Measurements from ENCODE around the gene NOCT.
"Not testable (repeated sequence)": the region's sequence is repeated elsewhere in the genome, so short reads cannot be mapped to it uniquely, and the experiment has no call there.

Gene NOCT

DNA sequence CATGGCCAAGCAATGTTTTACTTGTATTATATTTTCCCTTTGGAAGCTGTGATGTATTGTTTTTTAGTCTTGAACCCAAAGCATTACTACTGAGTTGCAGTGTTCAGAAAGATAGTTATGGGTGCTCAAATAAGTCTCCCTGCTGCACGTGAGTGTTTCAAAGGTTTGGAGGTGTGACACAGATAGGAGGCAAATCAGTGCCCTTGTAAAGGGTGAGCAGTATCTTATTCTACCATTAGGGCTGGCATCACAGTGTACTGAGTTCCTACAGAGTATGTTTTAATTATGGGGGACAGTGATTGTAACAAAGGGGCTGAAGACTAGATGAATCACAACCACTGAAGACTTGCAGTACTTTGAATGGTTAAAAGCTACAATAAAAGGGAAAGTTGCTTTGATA is 38.3 kb downstream of the NOCT start:
- no peak for DNase-seq (ENCODE audit: low read depth)
- no peaks in the 10 kb centered on the region for H3K27me3 ChIP-seq (replicated peaks; ENCODE audit: control insufficient read depth, insufficient read depth, low read length)
- no peak overlapping the region for H3K4me3 ChIP-seq (ENCODE audit: low read length)
- no peaks in the 10 kb centered on the region for H3K9me3 ChIP-seq (ENCODE audit: control insufficient read depth, low read length)
- peaks cover 37% of the 10 kb centered on the region for H3K36me3 ChIP-seq (ENCODE audit: control insufficient read depth, insufficient read depth, low read length, severe bottlenecking)
- no peak overlapping the region for H3K9ac ChIP-seq (ENCODE audit: low read length)
- peaks cover 26% of the 10 kb centered on the region for H3K4me1 ChIP-seq (ENCODE audit: control insufficient read depth, insufficient read depth, low read length)

DNA sequence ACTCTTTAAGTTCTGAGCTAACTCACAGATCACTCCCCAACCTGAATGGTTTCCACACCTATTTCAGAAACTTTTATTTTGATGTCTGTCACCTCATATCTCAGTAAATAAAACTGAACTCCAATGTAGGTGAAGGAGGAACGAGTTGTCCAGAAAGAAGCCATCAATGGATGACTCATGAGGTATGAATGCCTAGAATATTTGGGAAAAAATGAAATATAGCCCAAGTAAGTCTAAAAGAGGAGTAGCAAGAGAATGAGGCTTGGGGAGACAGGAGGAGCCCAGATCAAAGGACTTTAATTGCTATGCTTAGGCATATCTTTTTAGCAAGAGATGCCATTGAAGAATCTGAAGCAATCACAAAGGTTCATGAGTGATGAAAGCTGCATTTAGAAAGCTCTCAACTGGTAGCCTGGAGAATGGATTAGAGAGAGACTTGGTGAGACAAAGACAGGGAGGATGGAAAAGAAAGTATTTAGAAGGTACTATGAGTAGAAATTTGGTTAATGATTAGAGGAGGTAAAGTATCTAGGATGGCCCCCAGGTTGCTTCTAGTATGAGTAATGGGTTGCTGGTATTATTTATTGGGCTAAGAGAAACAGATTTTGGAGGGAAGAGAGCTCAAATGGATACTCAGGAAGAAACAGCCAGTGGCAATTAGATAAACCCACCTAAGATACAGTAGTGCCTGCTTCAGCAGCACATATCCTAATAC is 39.4 kb downstream of the NOCT start:
- H3K27me3 ChIP-seq (replicated peaks; ENCODE audit: control insufficient read depth, insufficient read depth, low read length), result no peaks in the 10 kb centered on the region

DNA sequence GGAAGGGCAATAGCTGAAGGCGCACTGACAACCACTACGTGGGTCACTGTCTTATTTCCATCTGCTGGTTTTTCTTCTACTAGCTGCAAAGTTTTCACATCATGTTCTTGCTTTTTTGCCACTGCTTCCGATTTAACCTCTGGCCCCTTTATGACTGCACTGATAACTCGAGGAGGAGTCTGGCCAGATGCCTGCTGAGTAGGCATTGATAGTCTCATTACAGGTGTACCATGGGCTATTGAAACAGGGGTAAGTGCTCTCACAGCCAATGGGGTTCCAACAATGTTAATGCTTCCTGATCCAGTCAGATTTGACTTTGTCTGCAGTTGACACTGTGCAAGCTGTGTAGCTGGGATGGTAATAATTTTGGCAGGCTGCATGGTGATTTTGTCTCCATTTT is 43.4 kb downstream of the NOCT start:
- not testable (repeated sequence) for H3K9ac ChIP-seq (ENCODE audit: low read length); H3K4me3 ChIP-seq (ENCODE audit: low read length); H3K27me3 ChIP-seq (replicated peaks; ENCODE audit: control insufficient read depth, insufficient read depth, low read length); H3K9me3 ChIP-seq (ENCODE audit: control insufficient read depth, low read length); DNase-seq (ENCODE audit: low read depth)
- peaks cover 12% of the 10 kb centered on the region for H3K4me1 ChIP-seq (ENCODE audit: control insufficient read depth, insufficient read depth, low read length)
- H3K36me3 ChIP-seq (ENCODE audit: control insufficient read depth, insufficient read depth, low read length, severe bottlenecking), result peaks cover 73% of the 10 kb centered on the region

More for the DNA sequence above, 39.4 kb downstream of the NOCT start:
- peaks cover 21% of the 10 kb centered on the region for H3K4me1 ChIP-seq (ENCODE audit: control insufficient read depth, insufficient read depth, low read length)
- H3K4me3 ChIP-seq (ENCODE audit: low read length), result no peak overlapping the region
- H3K36me3 ChIP-seq (ENCODE audit: control insufficient read depth, insufficient read depth, low read length, severe bottlenecking), result peaks cover 42% of the 10 kb centered on the region
- no peaks in the 10 kb centered on the region for H3K9me3 ChIP-seq (ENCODE audit: control insufficient read depth, low read length)
- peak; percentile 37 for DNase-seq (ENCODE audit: low read depth)
- H3K9ac ChIP-seq (ENCODE audit: low read length), result no peak overlapping the region

DNA sequence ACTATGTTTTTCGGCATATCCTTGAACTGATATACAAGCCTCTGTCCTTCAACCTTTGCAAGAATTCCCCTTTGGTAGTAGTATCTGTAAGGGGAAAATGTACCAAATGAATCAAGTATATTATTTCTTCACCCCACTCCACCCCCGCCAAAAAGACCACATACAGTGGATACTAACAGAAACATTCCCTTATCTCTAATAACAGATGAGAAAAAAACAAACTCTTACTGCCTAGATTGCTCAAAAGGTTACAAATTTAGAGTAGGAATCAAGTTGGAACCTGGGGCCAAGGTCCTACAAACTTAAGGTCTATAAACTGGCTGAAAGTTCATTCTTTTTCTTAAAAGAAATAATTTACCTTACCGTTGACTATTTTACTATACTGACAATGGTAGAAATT is 45.0 kb downstream of the NOCT start:
- Histone ChIP-seq H3K27me3 (replicated peaks; ENCODE audit: control insufficient read depth, insufficient read depth, low read length) (no peaks in the 10 kb centered on the region), H3K36me3 (ENCODE audit: control insufficient read depth, insufficient read depth, low read length, severe bottlenecking) (peaks cover 87% of the 10 kb centered on the region), H3K9ac (ENCODE audit: low read length) (no peak overlapping the region), H3K9me3 (ENCODE audit: control insufficient read depth, low read length) (no peaks in the 10 kb centered on the region), H3K4me3 (ENCODE audit: low read length) (no peak overlapping the region), H3K4me1 (ENCODE audit: control insufficient read depth, insufficient read depth, low read length) (no peaks in the 10 kb centered on the region)
- no peak for DNase-seq (ENCODE audit: low read depth)

DNA sequence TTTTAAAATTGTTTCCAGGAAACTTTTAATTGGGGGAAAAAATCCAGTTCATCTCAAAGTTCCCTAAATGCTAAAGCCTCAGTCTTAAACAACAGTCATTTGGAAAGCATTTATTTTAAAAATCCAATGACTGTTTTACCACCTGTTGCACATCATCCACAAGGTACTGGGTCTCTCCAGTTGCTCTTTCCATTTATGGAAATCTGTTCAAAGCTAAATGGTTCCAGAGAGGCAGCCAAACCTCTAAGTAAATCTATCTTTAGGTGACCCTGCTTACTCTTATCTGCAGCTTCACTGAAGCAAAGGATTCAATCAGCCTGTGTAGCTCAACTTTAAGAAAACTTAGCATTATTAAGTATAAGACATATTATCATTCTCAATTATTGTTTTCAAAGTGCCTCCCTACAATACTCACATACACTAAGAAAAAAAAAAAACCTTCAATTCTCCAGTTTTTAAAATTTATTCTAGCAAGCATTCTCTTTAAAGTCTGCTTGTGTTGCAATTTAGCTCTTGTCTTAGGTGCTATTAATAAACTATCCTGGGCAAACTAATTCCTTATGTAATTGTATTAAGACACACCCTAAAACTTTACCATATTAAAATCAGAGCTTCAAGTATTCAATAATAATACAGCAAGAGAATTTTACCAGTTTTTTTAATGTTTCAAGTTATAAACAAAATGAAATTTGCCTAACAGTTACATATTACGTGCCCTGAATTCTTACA is 60.6 kb downstream of the NOCT start:
- no peak overlapping the region for H3K4me3 ChIP-seq (ENCODE audit: low read length)
- H3K9ac ChIP-seq (ENCODE audit: low read length), result no peak overlapping the region
- no peaks in the 10 kb centered on the region for H3K27me3 ChIP-seq (replicated peaks; ENCODE audit: control insufficient read depth, insufficient read depth, low read length)
- peaks cover 22% of the 10 kb centered on the region for H3K36me3 ChIP-seq (ENCODE audit: control insufficient read depth, insufficient read depth, low read length, severe bottlenecking)
- no peak for DNase-seq (ENCODE audit: low read depth)
- H3K4me1 ChIP-seq (ENCODE audit: control insufficient read depth, insufficient read depth, low read length), result peaks cover 33% of the 10 kb centered on the region
- no peaks in the 10 kb centered on the region for H3K9me3 ChIP-seq (ENCODE audit: control insufficient read depth, low read length)

DNA sequence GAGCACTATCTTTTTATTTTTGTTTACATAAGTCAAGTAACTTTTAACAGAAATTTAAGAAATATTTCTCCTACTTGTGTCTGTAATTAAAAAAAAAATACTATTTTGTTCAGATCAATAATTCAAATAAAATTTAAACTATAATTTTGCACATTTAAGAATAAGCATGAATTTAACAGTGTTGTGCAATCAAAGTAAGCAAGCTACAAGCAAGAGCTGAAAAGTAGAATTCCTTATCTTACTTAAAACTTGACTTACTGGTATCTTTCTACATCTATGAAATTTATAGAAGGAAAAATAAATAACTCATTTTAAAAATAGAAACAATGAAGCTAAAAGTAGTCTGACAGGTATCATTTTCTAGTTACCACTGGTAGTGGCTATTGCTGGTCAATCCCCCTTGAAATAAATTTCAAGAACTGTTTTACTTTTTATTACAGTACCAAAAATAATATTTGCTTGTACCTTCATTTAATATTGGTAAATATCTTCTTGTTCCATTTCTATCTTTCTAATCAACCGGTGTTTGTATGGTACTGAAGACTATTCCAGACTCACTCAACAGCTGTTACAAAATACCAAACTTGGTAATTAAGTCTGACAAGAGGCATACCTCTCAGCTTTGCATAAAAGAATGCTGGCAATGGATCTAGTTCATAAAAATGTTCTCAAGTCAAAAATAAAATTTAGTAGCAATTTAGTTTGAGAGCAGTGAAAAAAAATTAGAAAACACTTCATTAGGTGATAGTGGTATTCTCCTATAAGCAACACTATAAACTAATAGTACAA is 62.2 kb downstream of the NOCT start:
- Histone ChIP-seq H3K4me3 (ENCODE audit: low read length) (no peak overlapping the region), H3K9me3 (ENCODE audit: control insufficient read depth, low read length) (no peaks in the 10 kb centered on the region), H3K27me3 (replicated peaks; ENCODE audit: control insufficient read depth, insufficient read depth, low read length) (no peaks in the 10 kb centered on the region), H3K9ac (ENCODE audit: low read length) (no peak overlapping the region), H3K36me3 (ENCODE audit: control insufficient read depth, insufficient read depth, low read length, severe bottlenecking) (peaks cover 7% of the 10 kb centered on the region), H3K4me1 (ENCODE audit: control insufficient read depth, insufficient read depth, low read length) (peaks cover 42% of the 10 kb centered on the region)
- DNase-seq (ENCODE audit: low read depth), result peak; percentile 67

DNA sequence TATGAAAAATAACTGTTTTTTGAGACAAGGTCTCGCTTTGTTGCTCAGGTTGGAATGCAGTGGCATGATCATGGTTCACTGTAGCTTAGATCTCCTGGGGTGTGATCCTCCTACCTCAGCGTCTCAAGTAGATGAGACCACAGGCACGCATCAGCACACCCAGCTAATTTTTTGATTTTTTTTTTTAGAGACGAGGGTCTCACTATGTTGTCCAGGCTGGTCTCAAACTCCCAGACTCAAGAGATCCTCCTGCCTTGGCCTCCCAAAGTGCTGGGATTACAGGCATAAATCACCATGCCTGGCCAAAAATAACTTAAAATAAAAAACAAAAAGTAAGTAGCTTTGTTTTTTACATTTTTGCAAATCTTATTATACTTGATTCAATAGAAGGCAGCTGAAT is 63.3 kb downstream of the NOCT start:
- H3K27me3 ChIP-seq (replicated peaks; ENCODE audit: control insufficient read depth, insufficient read depth, low read length), result no peaks in the 10 kb centered on the region
- no peak for DNase-seq (ENCODE audit: low read depth)

DNA sequence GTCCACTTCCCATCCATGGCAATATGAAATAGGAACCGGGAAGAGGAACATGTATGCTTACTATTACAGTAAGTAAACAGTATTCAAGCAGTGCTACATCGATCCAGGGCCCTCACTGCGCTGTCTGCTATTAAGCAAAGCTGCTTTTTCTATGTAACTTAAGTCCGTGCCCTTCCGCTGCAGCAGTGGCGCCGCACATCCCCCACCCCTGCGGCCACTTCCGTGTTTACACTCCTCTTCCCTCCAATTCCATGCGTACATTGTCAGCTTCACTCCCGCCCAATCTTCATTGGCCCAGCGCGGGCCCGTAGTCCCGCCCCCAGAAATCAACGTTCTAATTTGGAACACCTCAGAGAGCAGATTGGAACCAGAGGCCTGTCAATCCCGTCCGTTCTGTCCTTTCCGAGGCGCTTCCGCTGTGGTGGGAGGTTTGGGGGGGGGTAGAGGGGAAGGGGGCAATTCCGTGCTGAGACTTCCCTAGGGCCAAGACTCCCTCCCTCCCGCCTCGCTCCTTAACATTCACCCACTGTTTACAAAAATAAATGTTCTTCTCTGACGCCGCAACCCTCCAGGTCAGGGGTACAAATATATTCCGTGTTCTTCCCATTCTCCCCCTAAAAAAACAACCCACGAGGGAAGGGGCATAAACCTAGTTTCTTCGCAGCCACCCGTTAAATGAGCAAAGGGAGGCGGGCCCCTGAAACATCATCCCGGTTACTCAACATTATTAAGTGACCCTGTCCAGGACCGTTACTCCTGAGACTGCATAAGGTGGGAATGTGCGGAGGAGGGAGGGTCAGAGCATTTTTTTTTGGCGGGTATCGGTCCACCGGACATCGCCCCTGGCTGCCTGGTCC is 67.4 kb downstream of the NOCT start:
- peak; percentile 99 for DNase-seq (ENCODE audit: low read depth)
- Histone ChIP-seq H3K4me1 (ENCODE audit: control insufficient read depth, insufficient read depth, low read length) (peaks cover 30% of the 10 kb centered on the region), H3K9me3 (ENCODE audit: control insufficient read depth, low read length) (no peaks in the 10 kb centered on the region), H3K36me3 (ENCODE audit: control insufficient read depth, insufficient read depth, low read length, severe bottlenecking) (no peaks in the 10 kb centered on the region), H3K4me3 (ENCODE audit: low read length) (peak overlapping the region; percentile 98), H3K9ac (ENCODE audit: low read length) (peak overlapping the region; percentile 95), H3K27me3 (replicated peaks; ENCODE audit: control insufficient read depth, insufficient read depth, low read length) (no peaks in the 10 kb centered on the region)

More for the DNA sequence above, 63.3 kb downstream of the NOCT start:
- Histone ChIP-seq H3K9ac (ENCODE audit: low read length) (no peak overlapping the region), H3K9me3 (ENCODE audit: control insufficient read depth, low read length) (no peaks in the 10 kb centered on the region), H3K4me3 (ENCODE audit: low read length) (no peak overlapping the region), H3K36me3 (ENCODE audit: control insufficient read depth, insufficient read depth, low read length, severe bottlenecking) (no peaks in the 10 kb centered on the region), H3K4me1 (ENCODE audit: control insufficient read depth, insufficient read depth, low read length) (peaks cover 42% of the 10 kb centered on the region)

DNA sequence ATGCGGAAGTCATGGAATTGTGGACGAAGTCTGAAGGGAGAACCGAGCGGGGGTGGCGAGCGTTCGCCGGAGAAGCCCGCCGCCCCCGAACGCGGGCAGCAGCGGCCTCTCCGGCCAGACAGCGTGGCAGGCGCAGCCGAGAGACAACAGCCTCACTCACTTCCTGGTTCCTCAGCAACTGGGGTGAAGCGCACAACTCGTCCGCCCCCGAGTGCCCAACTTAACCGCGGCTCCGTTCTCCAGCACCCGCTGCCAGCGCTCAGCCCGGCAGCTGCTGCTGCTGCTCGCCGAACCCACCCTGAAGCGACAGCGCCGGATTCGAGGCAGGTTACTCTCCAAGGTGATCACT is 68.0 kb downstream of the NOCT start:
- Histone ChIP-seq H3K9me3 (ENCODE audit: control insufficient read depth, low read length) (no peaks in the 10 kb centered on the region), H3K4me1 (ENCODE audit: control insufficient read depth, insufficient read depth, low read length) (peaks cover 26% of the 10 kb centered on the region), H3K9ac (ENCODE audit: low read length) (peak overlapping the region; percentile 95), H3K4me3 (ENCODE audit: low read length) (peak overlapping the region; percentile 98), H3K27me3 (replicated peaks; ENCODE audit: control insufficient read depth, insufficient read depth, low read length) (no peaks in the 10 kb centered on the region), H3K36me3 (ENCODE audit: control insufficient read depth, insufficient read depth, low read length, severe bottlenecking) (no peaks in the 10 kb centered on the region)
- peak; percentile 87 for DNase-seq (ENCODE audit: low read depth)

DNA sequence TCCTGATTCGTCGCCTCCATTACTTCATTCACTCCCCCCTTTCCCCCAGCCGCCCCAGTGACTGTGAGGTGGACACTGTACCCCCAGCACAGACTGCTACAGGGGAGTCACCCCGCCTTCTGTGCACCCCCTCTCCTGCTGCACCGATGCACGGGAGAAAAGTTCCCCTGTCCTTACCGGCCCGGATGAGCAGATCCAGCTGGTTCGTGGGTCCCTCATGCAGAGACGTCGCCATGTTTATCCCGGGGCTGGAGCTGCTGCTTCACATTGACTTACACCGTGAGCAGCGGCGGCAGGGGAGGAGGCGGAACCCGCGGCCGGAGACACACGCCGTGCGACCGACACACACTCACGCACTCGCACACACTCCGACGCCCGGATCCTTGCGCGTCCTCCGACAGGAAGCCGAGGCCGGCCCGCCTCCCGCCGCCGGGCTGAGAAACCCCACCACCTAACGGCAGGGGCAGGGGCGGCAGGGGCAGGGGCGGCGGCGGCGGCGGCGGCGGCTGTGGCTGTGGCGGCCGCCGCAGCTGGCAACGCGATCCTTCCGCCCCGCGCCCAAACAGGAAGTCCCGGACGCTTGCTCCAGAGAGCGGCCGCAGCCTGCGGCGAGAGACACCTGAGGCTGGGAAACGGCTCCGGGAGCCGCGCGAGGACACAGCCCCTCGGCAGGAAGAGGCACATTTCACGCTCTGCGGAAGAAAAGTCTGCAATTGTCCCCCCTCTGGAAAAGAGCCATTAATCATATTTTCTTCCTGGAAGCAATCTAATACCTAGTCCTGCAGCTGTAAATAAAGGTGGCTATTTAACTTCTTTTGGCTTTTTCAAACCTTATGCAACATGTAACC is 68.6 kb downstream of the NOCT start:
- Histone ChIP-seq H3K4me3 (ENCODE audit: low read length) (peak overlapping the region; percentile 98), H3K4me1 (ENCODE audit: control insufficient read depth, insufficient read depth, low read length) (peaks cover 26% of the 10 kb centered on the region), H3K36me3 (ENCODE audit: control insufficient read depth, insufficient read depth, low read length, severe bottlenecking) (no peaks in the 10 kb centered on the region), H3K27me3 (replicated peaks; ENCODE audit: control insufficient read depth, insufficient read depth, low read length) (no peaks in the 10 kb centered on the region), H3K9me3 (ENCODE audit: control insufficient read depth, low read length) (no peaks in the 10 kb centered on the region), H3K9ac (ENCODE audit: low read length) (peak overlapping the region; percentile 95)
- DNase-seq (ENCODE audit: low read depth), result peak; percentile 92
